Bronchial epithelial cell (primary cell): ENCODE results near the gene ATXN7L2. TPM values are rescaled to one million over a fixed set of nuclear protein-coding genes. Genes with fewer than 3 reads are reported as not detected.
"Not testable (repeated sequence)": the region's sequence is repeated elsewhere in the genome, so short reads cannot be mapped to it uniquely, and the experiment has no call there.

Source experiments
- DNase-seq: peaks from one replicate; pipeline ENCODE4 v3.0.0-alpha.2; 2010; ENCODE audit warnings: low read depth
- FAIRE-seq: peaks from 2 replicates; lab custom pipeline; 2011; peaks lifted over from hg19 to GRCh38; lab: Jason Lieb, UNC
- H3K27me3 ChIP-seq: 2 replicates; pipeline ENCODE4 v1.5.1; 2011; ENCODE audit warnings: low read length; ENCODE audit not compliant: control insufficient read depth, insufficient read depth
- H3K36me3 ChIP-seq: 2 replicates; pipeline ENCODE4 v1.5.1; 2011; ENCODE audit warnings: low read length; ENCODE audit not compliant: control insufficient read depth, insufficient read depth
- H3K4me3 ChIP-seq: 2 replicates; pipeline ENCODE4 v1.5.1; 2011; ENCODE audit warnings: mild to moderate bottlenecking, low read depth, low read length, control low read depth
- total RNA-seq: library from RNA; depleted of rRNA; stranded (reverse); fragments of >200 nt; gene quantifications from 2 replicates; pipeline ENCODE4 v1.2.1, GENCODE V29; 2014
- TF ChIP-seq, protein P1 (sequence below): IDR thresholded peaks from 2 replicates; pipeline ENCODE4 v1.5.1; 2011; ENCODE audit warnings: mild to moderate bottlenecking, moderate library complexity, low read length, control low read depth, inconsistent platforms; ENCODE audit not compliant: insufficient read depth, severe bottlenecking

Gene ATXN7L2
- total RNA-seq, 1 donor from 2014 or later = 1.3 TPM

DNA sequence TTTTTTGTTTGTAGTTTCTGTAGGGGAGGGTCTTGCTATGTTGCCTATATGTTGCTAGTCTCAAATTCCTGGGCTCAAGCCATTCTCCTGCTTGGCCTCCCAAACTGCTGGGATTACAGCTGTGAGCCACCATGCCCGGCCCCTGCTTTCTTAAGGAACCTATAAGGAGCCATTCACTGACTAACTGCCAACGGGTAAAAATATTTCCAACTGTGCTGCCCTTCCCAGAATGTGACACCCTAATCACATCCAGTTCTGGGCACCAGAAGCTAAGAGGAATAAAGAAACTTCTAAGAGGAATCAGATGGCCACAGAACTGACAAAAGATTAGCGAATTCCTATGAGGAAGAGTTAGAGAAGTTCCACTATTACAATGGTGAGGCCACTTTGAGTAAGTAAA, 10.9 kb upstream of the ATXN7L2 start:
- DNase-seq = no peak
- TF ChIP-seq, protein P1, sequence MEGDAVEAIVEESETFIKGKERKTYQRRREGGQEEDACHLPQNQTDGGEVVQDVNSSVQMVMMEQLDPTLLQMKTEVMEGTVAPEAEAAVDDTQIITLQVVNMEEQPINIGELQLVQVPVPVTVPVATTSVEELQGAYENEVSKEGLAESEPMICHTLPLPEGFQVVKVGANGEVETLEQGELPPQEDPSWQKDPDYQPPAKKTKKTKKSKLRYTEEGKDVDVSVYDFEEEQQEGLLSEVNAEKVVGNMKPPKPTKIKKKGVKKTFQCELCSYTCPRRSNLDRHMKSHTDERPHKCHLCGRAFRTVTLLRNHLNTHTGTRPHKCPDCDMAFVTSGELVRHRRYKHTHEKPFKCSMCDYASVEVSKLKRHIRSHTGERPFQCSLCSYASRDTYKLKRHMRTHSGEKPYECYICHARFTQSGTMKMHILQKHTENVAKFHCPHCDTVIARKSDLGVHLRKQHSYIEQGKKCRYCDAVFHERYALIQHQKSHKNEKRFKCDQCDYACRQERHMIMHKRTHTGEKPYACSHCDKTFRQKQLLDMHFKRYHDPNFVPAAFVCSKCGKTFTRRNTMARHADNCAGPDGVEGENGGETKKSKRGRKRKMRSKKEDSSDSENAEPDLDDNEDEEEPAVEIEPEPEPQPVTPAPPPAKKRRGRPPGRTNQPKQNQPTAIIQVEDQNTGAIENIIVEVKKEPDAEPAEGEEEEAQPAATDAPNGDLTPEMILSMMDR = no peak
- no peak overlapping the region for H3K4me3 ChIP-seq
- no peaks in the 10 kb centered on the region for H3K36me3 ChIP-seq
- FAIRE-seq = no peak
- H3K27me3 ChIP-seq = peaks cover 19% of the 10 kb centered on the region

DNA sequence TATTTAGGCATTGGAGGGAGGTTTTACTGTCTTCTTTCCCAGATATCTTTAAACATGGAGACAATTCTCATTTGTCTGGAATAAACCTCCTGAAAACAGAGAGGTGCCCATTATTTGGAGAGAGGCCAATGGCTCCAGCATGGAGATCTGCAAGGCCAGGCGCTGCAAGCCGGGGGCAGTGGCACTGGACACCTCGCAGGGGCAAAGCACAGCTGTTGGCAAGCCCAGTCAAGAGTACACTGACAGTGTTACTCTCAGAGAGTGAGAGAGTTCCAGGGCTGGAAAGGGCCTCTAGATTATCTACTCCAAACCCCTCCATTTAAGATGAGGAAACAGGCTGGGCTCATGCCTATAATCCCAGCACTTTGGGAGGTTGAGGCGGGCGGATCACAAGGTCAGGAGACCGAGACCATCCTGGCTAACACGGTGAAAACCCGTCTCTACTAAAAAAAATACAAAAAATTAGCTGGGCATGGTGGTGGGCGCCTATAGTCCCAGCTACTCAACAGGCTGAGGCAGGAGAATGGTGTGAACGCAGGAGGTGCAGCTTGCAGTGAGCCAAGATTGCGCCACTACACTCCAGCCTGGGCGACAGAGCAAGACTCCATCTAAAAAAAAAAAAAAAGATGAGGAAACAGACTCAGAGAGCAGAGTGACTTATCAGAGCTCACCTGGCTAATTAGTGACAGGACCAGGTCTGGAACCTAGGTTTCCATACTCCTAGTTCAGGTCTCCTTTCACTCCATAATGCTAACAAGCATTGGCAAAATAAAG, 10.2 kb upstream of the ATXN7L2 start:
- H3K36me3 ChIP-seq, H3K4me3 ChIP-seq, FAIRE-seq, DNase-seq: not testable (repeated sequence)
- H3K27me3 ChIP-seq = peaks cover 15% of the 10 kb centered on the region

DNA sequence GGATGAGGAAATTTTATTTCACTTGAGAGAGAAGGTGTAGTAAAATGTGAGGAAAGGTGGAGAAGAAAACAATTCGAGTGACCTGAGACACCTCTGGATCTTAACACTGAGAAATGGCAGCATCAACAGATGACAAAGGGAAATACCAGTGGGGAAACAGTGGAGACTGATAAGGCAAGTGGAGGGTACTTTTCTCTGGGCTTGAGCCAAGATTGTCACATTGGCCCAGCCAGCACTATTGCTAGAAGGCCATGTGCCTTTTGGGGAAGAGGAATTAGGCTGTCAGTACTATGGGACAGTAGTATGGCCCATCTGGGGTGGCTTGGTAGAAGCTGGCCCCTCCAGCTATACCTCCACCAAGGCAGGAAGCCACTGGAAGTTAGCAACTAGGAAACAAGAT, 9.0 kb upstream of the ATXN7L2 start:
- no peak for DNase-seq

DNA sequence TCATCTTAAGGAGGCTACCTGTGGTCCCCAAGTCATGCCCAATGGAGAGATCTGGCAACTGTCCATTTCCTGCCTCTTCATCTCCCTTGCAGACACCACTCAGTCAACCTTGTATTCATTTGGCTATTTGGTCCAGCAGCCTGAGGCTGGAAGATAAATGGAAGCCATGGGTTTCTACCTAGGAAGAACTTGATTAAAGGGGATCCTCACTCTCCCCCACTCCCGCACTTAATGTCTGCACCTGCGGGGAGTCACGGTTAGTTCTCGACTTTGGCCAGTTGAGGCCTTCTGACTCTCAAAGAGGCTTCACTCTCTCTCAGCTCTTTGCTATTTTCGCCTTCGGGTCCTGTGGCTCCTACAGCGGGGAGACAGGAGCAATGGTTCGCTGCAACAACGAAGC, 8.4 kb upstream of the ATXN7L2 start:
- Histone ChIP-seq H3K27me3 (peaks cover 6% of the 10 kb centered on the region), H3K36me3 (no peaks in the 10 kb centered on the region), H3K4me3 (no peak overlapping the region)
- DNase-seq (no peak), FAIRE-seq (no peak)
- TF ChIP-seq, protein P1 = no peak

More for the DNA sequence above, 9.0 kb upstream of the ATXN7L2 start:
- Histone ChIP-seq H3K36me3 (no peaks in the 10 kb centered on the region), H3K4me3 (no peak overlapping the region), H3K27me3 (peaks cover 12% of the 10 kb centered on the region)
- no peak for FAIRE-seq
- TF ChIP-seq, protein P1 = no peak

DNA sequence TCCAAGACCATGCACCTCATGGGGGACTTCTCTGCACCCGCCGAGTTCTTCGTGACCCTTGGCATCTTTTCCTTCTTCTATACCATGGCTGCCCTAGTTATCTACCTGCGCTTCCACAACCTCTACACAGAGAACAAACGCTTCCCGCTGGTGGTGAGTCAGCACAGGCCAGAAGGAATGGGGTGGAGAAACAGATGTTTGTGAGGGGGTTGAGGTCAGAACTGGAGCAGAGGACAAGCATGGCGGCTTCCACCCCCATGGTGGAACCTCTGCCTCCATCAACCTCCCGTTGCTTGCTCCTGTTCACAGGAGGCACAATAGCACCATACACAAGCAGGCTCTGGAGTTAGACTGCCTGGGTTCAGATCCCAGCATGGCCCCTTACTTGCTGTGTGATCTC, 6.9 kb upstream of the ATXN7L2 start:
- no peak for FAIRE-seq
- Histone ChIP-seq H3K4me3 (no peak overlapping the region), H3K36me3 (no peaks in the 10 kb centered on the region), H3K27me3 (peaks cover 6% of the 10 kb centered on the region)
- TF ChIP-seq, protein P1 = no peak
- no peak for DNase-seq

DNA sequence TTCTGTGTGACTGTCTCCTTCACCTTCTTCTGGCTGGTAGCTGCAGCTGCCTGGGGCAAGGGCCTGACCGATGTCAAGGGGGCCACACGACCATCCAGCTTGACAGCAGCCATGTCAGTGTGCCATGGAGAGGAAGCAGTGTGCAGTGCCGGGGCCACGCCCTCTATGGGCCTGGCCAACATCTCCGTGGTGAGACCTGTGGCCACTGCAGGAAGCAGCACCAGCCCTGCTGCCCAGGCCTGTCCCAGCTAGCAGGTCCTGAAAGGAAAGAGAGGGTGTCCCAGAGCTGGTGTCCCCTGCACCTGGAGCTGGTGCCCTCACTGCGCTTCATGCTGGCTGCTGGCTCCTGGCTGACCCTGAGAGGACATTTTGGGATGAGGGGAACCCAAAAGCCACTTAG, 5.9 kb upstream of the ATXN7L2 start:
- Histone ChIP-seq H3K4me3 (no peak overlapping the region), H3K27me3 (peaks cover 9% of the 10 kb centered on the region), H3K36me3 (no peaks in the 10 kb centered on the region)
- FAIRE-seq = no peak
- DNase-seq = no peak
- TF ChIP-seq, protein P1 = no peak
